ENCODE results near the gene FHIP1A.
"Not testable (repeated sequence)": the region's sequence is repeated elsewhere in the genome, so short reads cannot be mapped to it uniquely, and the experiment has no call there.

The FHIP1A gene

GRCh38 chr4:151402145-151402865 is 6.7 kb upstream of the FHIP1A start:
- Histone ChIP-seq H3K27ac (ENCODE audit: low read length) (no peak overlapping the region), H3K36me3 (ENCODE audit: control insufficient read depth, low read depth, low read length) (no peaks in the 10 kb centered on the region), H3K4me3 (ENCODE audit: low read length) (no peak overlapping the region), H3K9ac (ENCODE audit: low read length) (no peak overlapping the region), H3K9me3 (ENCODE audit: control insufficient read depth, low read depth, low read length) (no peaks in the 10 kb centered on the region), H3K4me1 (ENCODE audit: control insufficient read depth, low read depth, low read length) (no peaks in the 10 kb centered on the region), H3K27me3 (ENCODE audit: control insufficient read depth, insufficient read depth, low read length) (peaks cover 1% of the 10 kb centered on the region)

- Histone ChIP-seq H3K27ac (ENCODE audit: low read length) (no peak overlapping the region), H3K9ac (ENCODE audit: low read length) (no peak overlapping the region), H3K4me1 (ENCODE audit: control insufficient read depth, low read depth, low read length) (peaks cover 5% of the 10 kb centered on the region), H3K9me3 (ENCODE audit: control insufficient read depth, low read depth, low read length) (no peaks in the 10 kb centered on the region), H3K27me3 (ENCODE audit: control insufficient read depth, insufficient read depth, low read length) (peaks cover 5% of the 10 kb centered on the region), H3K4me3 (ENCODE audit: low read length) (no peak overlapping the region), H3K36me3 (ENCODE audit: control insufficient read depth, low read depth, low read length) (no peaks in the 10 kb centered on the region)
Observed at GRCh38 chr4:151403656-151404055, 5.3 kb upstream of the FHIP1A start.

DNA sequence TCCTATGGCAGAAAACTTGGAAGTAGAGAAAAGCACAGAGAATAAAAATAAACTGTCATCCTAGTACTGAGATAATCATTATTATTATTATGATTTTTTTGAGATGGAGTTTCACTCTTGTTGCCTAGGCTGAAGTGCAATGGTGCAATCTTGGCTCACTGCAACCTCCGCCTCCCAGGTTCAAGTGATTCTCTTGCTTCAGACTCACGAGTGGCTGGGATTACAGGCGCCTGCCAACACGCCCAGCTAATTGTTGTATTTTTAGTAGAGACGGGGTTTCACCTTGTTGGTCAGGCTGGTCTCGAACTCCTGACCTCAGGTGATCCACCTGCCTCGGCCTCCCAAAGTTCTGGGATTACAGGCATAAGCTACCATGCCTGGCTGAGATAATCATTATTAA is 4.2 kb upstream of the FHIP1A start:
- not testable (repeated sequence) for H3K27ac ChIP-seq (ENCODE audit: low read length); H3K27me3 ChIP-seq (ENCODE audit: control insufficient read depth, insufficient read depth, low read length); H3K36me3 ChIP-seq (ENCODE audit: control insufficient read depth, low read depth, low read length); H3K9ac ChIP-seq (ENCODE audit: low read length); H3K4me3 ChIP-seq (ENCODE audit: low read length); H3K4me1 ChIP-seq (ENCODE audit: control insufficient read depth, low read depth, low read length); H3K9me3 ChIP-seq (ENCODE audit: control insufficient read depth, low read depth, low read length)

DNA sequence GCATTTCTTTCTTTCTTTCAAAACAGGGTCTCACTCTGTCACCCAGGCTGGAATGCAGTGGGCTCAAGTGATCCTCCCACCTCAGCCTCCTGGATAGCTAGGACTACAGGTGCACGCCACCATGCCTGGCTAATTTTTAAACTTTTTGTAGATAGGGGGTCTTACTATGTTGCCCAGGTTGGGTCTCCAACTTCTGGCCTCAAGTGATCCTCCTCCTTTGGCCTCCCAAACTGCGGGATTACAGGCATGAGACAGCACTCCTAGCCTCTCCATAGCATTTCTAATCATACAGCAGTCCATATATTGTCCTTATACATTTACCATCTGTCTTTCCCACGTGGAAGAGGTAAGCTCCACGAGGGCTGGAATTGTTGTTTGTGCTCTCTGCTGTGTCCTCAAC is 2.0 kb upstream of the FHIP1A start:
- Histone ChIP-seq H3K36me3 (ENCODE audit: control insufficient read depth, low read depth, low read length) (no peaks in the 10 kb centered on the region), H3K9ac (ENCODE audit: low read length) (no peak overlapping the region), H3K4me1 (ENCODE audit: control insufficient read depth, low read depth, low read length) (peaks cover 10% of the 10 kb centered on the region), H3K27me3 (ENCODE audit: control insufficient read depth, insufficient read depth, low read length) (peaks cover 5% of the 10 kb centered on the region), H3K27ac (ENCODE audit: low read length) (no peak overlapping the region), H3K4me3 (ENCODE audit: low read length) (no peak overlapping the region), H3K9me3 (ENCODE audit: control insufficient read depth, low read depth, low read length) (no peaks in the 10 kb centered on the region)

- peaks cover 10% of the 10 kb centered on the region for H3K4me1 ChIP-seq (ENCODE audit: control insufficient read depth, low read depth, low read length)
- peak overlapping the region; percentile 73 for H3K9ac ChIP-seq (ENCODE audit: low read length)
- H3K9me3 ChIP-seq (ENCODE audit: control insufficient read depth, low read depth, low read length): no peaks in the 10 kb centered on the region
- H3K4me3 ChIP-seq (ENCODE audit: low read length): peak overlapping the region; percentile 64
- peak overlapping the region; percentile 3 for H3K27ac ChIP-seq (ENCODE audit: low read length)
- H3K27me3 ChIP-seq (ENCODE audit: control insufficient read depth, insufficient read depth, low read length): peaks cover 5% of the 10 kb centered on the region
- H3K36me3 ChIP-seq (ENCODE audit: control insufficient read depth, low read depth, low read length): no peaks in the 10 kb centered on the region
Observed at GRCh38 chr4:151407466-151408379, 1.3 kb upstream of the FHIP1A start.

DNA sequence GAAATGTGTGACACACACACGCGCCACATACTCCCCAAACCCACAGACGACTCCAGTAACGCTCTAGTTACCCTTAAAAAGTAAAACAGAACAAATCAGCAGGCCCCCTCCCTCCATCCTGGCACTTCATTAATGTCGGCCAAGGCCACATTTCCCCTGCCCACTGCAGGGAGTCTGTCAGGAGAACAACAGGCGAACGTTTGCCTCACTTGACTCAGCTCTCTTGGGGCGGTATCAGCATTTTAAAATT is 671 bp upstream of the FHIP1A start:
- H3K9me3 ChIP-seq (ENCODE audit: control insufficient read depth, low read depth, low read length): no peaks in the 10 kb centered on the region
- H3K27me3 ChIP-seq (ENCODE audit: control insufficient read depth, insufficient read depth, low read length): peaks cover 5% of the 10 kb centered on the region
- H3K4me3 ChIP-seq (ENCODE audit: low read length): peak overlapping the region; percentile 64
- H3K27ac ChIP-seq (ENCODE audit: low read length): peak overlapping the region; percentile 3
- H3K9ac ChIP-seq (ENCODE audit: low read length): peak overlapping the region; percentile 73
- peaks cover 10% of the 10 kb centered on the region for H3K4me1 ChIP-seq (ENCODE audit: control insufficient read depth, low read depth, low read length)
- no peaks in the 10 kb centered on the region for H3K36me3 ChIP-seq (ENCODE audit: control insufficient read depth, low read depth, low read length)

DNA sequence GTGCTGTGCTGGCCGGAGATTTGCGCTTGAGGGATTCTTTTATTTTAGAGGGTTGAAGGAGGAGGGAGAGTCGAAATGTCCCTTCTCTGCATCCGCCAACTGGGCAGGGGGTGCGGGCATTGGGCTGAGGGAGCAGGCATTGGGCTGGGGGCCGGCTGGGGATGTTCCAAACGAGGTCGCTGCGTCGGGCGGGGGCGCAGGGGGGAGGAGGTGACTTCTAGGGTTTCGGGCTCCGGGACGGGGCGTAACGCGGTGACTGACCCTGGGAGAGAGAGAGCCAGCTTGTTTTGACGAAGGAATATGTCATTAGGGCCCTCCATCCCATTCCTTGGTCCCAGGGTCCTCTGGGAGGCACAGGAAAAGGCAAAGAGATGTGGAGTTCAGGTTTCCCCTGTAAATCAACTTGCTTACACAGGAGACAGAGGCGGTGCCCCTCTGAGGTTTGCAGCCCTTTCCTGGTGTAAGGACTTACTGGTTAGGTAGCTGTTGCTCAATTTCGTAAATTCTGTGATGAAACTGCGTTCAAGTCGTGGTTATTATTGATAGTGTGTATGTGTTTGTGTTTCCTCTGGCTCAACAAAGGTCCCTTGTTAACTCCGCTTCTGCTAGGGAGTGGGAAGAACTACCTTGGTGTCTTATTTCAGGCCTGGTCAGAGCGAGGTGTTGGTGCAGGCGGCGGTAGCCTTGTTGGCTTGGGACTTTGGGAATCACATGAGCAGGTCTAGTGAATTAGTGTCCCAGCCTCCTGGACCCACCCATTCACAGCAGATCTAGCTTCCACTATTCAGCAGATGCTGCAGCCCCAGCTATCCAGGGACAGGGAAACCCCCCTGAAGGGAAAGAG is 716 bp downstream of the FHIP1A start:
- H3K9ac ChIP-seq (ENCODE audit: low read length): peak overlapping the region; percentile 44
- no peak overlapping the region for H3K27ac ChIP-seq (ENCODE audit: low read length)
- H3K4me3 ChIP-seq (ENCODE audit: low read length): peak overlapping the region; percentile 72

GRCh38 chr4:151415978-151416377 is 7.0 kb downstream of the FHIP1A start:
- H3K4me3 ChIP-seq (ENCODE audit: low read length): no peak overlapping the region
- H3K9me3 ChIP-seq (ENCODE audit: control insufficient read depth, low read depth, low read length): no peaks in the 10 kb centered on the region
- H3K4me1 ChIP-seq (ENCODE audit: control insufficient read depth, low read depth, low read length): peaks cover 9% of the 10 kb centered on the region
- H3K36me3 ChIP-seq (ENCODE audit: control insufficient read depth, low read depth, low read length): no peaks in the 10 kb centered on the region
- H3K27ac ChIP-seq (ENCODE audit: low read length): no peak overlapping the region
- H3K9ac ChIP-seq (ENCODE audit: low read length): no peak overlapping the region
- no peaks in the 10 kb centered on the region for H3K27me3 ChIP-seq (ENCODE audit: control insufficient read depth, insufficient read depth, low read length)

More for the DNA sequence above, 716 bp downstream of the FHIP1A start:
- no peaks in the 10 kb centered on the region for H3K9me3 ChIP-seq (ENCODE audit: control insufficient read depth, low read depth, low read length)
- no peaks in the 10 kb centered on the region for H3K36me3 ChIP-seq (ENCODE audit: control insufficient read depth, low read depth, low read length)
- peaks cover 5% of the 10 kb centered on the region for H3K27me3 ChIP-seq (ENCODE audit: control insufficient read depth, insufficient read depth, low read length)
- peaks cover 10% of the 10 kb centered on the region for H3K4me1 ChIP-seq (ENCODE audit: control insufficient read depth, low read depth, low read length)

DNA sequence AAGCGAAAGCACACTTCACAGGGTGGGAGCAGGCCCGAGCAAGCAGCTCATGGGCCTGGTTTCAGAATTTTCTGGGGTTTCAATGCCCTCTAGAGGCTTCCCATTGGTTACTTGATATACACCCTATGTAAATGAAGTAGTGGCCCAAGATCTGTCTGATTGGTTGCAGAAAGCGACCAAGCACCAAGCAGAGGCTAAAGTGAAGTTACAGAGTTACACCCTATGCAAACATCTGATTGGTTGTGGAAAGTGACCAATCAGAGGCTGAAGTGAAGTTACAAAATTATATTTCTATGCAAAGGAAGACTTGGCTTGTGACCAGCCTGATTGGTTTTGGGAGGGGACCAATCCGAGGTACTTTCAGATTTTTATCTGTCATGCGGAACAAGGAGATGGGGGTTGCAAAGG is 8.2 kb downstream of the FHIP1A start:
- Histone ChIP-seq H3K27me3 (ENCODE audit: control insufficient read depth, insufficient read depth, low read length) (no peaks in the 10 kb centered on the region), H3K4me3 (ENCODE audit: low read length) (no peak overlapping the region), H3K9me3 (ENCODE audit: control insufficient read depth, low read depth, low read length) (no peaks in the 10 kb centered on the region), H3K36me3 (ENCODE audit: control insufficient read depth, low read depth, low read length) (no peaks in the 10 kb centered on the region), H3K27ac (ENCODE audit: low read length) (peak overlapping the region; percentile 3), H3K9ac (ENCODE audit: low read length) (no peak overlapping the region), H3K4me1 (ENCODE audit: control insufficient read depth, low read depth, low read length) (peaks cover 15% of the 10 kb centered on the region)

- Histone ChIP-seq H3K4me3 (ENCODE audit: low read length) (no peak overlapping the region), H3K36me3 (ENCODE audit: control insufficient read depth, low read depth, low read length) (no peaks in the 10 kb centered on the region), H3K9ac (ENCODE audit: low read length) (no peak overlapping the region), H3K4me1 (ENCODE audit: control insufficient read depth, low read depth, low read length) (peaks cover 15% of the 10 kb centered on the region), H3K27me3 (ENCODE audit: control insufficient read depth, insufficient read depth, low read length) (no peaks in the 10 kb centered on the region), H3K27ac (ENCODE audit: low read length) (no peak overlapping the region), H3K9me3 (ENCODE audit: control insufficient read depth, low read depth, low read length) (no peaks in the 10 kb centered on the region)
Observed at GRCh38 chr4:151417766-151418376, 8.9 kb downstream of the FHIP1A start.

- Histone ChIP-seq H3K27ac (ENCODE audit: low read length) (no peak overlapping the region), H3K4me1 (ENCODE audit: control insufficient read depth, low read depth, low read length) (peaks cover 15% of the 10 kb centered on the region), H3K4me3 (ENCODE audit: low read length) (no peak overlapping the region), H3K36me3 (ENCODE audit: control insufficient read depth, low read depth, low read length) (no peaks in the 10 kb centered on the region), H3K9me3 (ENCODE audit: control insufficient read depth, low read depth, low read length) (no peaks in the 10 kb centered on the region), H3K9ac (ENCODE audit: low read length) (no peak overlapping the region), H3K27me3 (ENCODE audit: control insufficient read depth, insufficient read depth, low read length) (no peaks in the 10 kb centered on the region)
Observed at GRCh38 chr4:151418385-151418784, 9.4 kb downstream of the FHIP1A start.
